HG03565 (cell line): ENCODE measurements around the gene NCOA3.
"Not testable (repeated sequence)": the region's sequence is repeated elsewhere in the genome, so short reads cannot be mapped to it uniquely, and the experiment has no call there.

ENCODE experiments used
- ATAC-seq: cut with Tn5 transposase; IDR thresholded peaks from one replicate; pipeline ENCODE4 v1.9.1; 2021; ENCODE audit warnings: mild to moderate bottlenecking, moderate library complexity; ENCODE audit not compliant: unreplicated experiment

NCOA3 gene

GRCh38 chr20:47534405-47534804 lies 32.7 kb downstream of the NCOA3 start:
- no peak for ATAC-seq

- ATAC-seq = no peak
These were observed 33.4 kb downstream of the NCOA3 start for GRCh38 chr20:47535088-47535487.

GRCh38 chr20:47535994-47536393 lies 34.3 kb downstream of the NCOA3 start:
- no peak for ATAC-seq

GRCh38 chr20:47540443-47541354 lies 39.0 kb downstream of the NCOA3 start:
- no peak for ATAC-seq

- ATAC-seq = no peak
These were observed 39.8 kb downstream of the NCOA3 start for GRCh38 chr20:47541355-47541922.

GRCh38 chr20:47543006-47543431 lies 41.3 kb downstream of the NCOA3 start:
- no peak for ATAC-seq

GRCh38 chr20:47544240-47544639 lies 42.6 kb downstream of the NCOA3 start:
- no peak for ATAC-seq

GRCh38 chr20:47544852-47545251 lies 43.2 kb downstream of the NCOA3 start:
- no peak for ATAC-seq

- no peak for ATAC-seq
These were observed 43.8 kb downstream of the NCOA3 start for GRCh38 chr20:47545499-47545898.

GRCh38 chr20:47546184-47547033 lies 44.7 kb downstream of the NCOA3 start:
- no peak for ATAC-seq

- ATAC-seq = no peak
These were observed 45.3 kb downstream of the NCOA3 start for GRCh38 chr20:47547034-47547387.

GRCh38 chr20:47549671-47550070 lies 48.0 kb downstream of the NCOA3 start:
- ATAC-seq = no peak

GRCh38 chr20:47551222-47551621 lies 49.5 kb downstream of the NCOA3 start:
- ATAC-seq = no peak

GRCh38 chr20:47551841-47552240 lies 50.2 kb downstream of the NCOA3 start:
- ATAC-seq = no peak

- no peak for ATAC-seq
These were observed 51.3 kb downstream of the NCOA3 start for GRCh38 chr20:47552996-47553395.

- not testable (repeated sequence) for ATAC-seq
These were observed 52.0 kb downstream of the NCOA3 start for GRCh38 chr20:47553594-47554235.

GRCh38 chr20:47554283-47554682 lies 52.6 kb downstream of the NCOA3 start:
- ATAC-seq = not testable (repeated sequence)

GRCh38 chr20:47557218-47557617 lies 55.5 kb downstream of the NCOA3 start:
- ATAC-seq = no peak

GRCh38 chr20:47557791-47558190 lies 56.1 kb downstream of the NCOA3 start:
- ATAC-seq = no peak

GRCh38 chr20:47558295-47559066 lies 56.8 kb downstream of the NCOA3 start:
- ATAC-seq = no peak
